K562 (cell line): ENCODE measurements around the gene NFIL3. TPM values are rescaled to one million over a fixed set of nuclear protein-coding genes. Genes with fewer than 3 reads are reported as not detected.
A peak's percentile ranks its signal among the peaks of the same experiment; 100 is the strongest.

ENCODE experiments used
- ATAC-seq: fragments of 200-7000 bp; cut with Tn5 transposase; 3 replicates; pipeline ENCODE4 v1.9.1; 2020; ENCODE audit warnings: moderate library complexity
- BruUV-seq: library from RNA; stranded (reverse); fragments of 400-500 nt; replicated peaks from 2 replicates; lab custom pipeline; 2021; lab: Mats Ljungman, UMichigan
- CTCF ChIA-PET: fragments of 300-600 bp; formaldehyde crosslinking; extraction: SDS; loops from one replicate; lab custom pipeline; 2021; ENCODE audit warnings: low intra/inter-chr PET ratio; lab: Yijun Ruan, JAX
- POLR2A ChIA-PET: fragments of 300-600, 350-650 bp; sonication (Branson Sonifier 250); formaldehyde crosslinking; extraction: SDS; loops from one replicate; lab custom pipeline; 2021; ENCODE audit warnings: antibody characterized with exemption, inconsistent platforms; lab: Yijun Ruan, JAX
- DNase-seq, 4 experiments: peaks; one replicate each; pipeline versions ENCODE4 v3.0.0 to v3.0.0-alpha.2; 2011 to 2018; ENCODE audit warnings: low spot score in 3 of 4, mixed read lengths in 3 of 4; ENCODE audit errors: extremely low read depth in 1 of 4
- FAIRE-seq: peaks from 2 replicates; lab custom pipeline; 2011; peaks lifted over from hg19 to GRCh38; lab: Jason Lieb, UNC
- H2AFZ ChIP-seq: 2 replicates; pipeline ENCODE4 v1.6.0; 2011; ENCODE audit warnings: low read depth, low read length, control low read depth, inconsistent platforms
- H3K27ac ChIP-seq: fragments of 200-600 bp; 3 replicates; pipeline ENCODE4 v1.8.0; 2011; ENCODE audit warnings: low read depth, mild to moderate bottlenecking, control low read depth, inconsistent platforms, low read length, moderate library complexity, mixed read lengths; ENCODE audit errors: extremely low read depth
- H3K27me3 ChIP-seq, 2 experiments: fragments of 300-600 bp in 1 of 2; 2 replicates in 1 of 2; 3 replicates in 1 of 2; pipeline versions ENCODE4 v1.6.0 to v1.8.0; 2011; ENCODE audit warnings: inconsistent platforms in 2 of 2, low read length in 2 of 2, mild to moderate bottlenecking in 1 of 2, mixed read lengths in 1 of 2, moderate library complexity in 1 of 2; ENCODE audit not compliant: control insufficient read depth in 2 of 2, insufficient read depth in 2 of 2
- H3K36me3 ChIP-seq: fragments of 300-600 bp; 3 replicates; pipeline ENCODE4 v1.8.0; 2011; ENCODE audit warnings: mild to moderate bottlenecking, low read length, inconsistent platforms; ENCODE audit not compliant: control insufficient read depth, insufficient read depth
- H3K4me1 ChIP-seq, 2 experiments: fragments of 200-600 bp in 1 of 2; replicated peaks in 1 of 2; 2 replicates in 1 of 2; 3 replicates in 1 of 2; pipeline versions ENCODE4 v1.5.1 to v1.8.0; 2011; ENCODE audit warnings: inconsistent platforms in 2 of 2, low read length in 2 of 2, mild to moderate bottlenecking in 1 of 2, mixed read lengths in 1 of 2, moderate library complexity in 1 of 2; ENCODE audit not compliant: control insufficient read depth in 2 of 2, insufficient read depth in 2 of 2
- H3K4me2 ChIP-seq: 2 replicates; pipeline ENCODE4 v1.6.1; 2011; ENCODE audit warnings: low read length, control low read depth, inconsistent platforms, mixed read lengths; ENCODE audit not compliant: insufficient read depth
- H3K4me3 ChIP-seq: fragments of 200-600 bp; sonication (generic), shearing (Covaris generic); 2 replicates; pipeline ENCODE4 v1.5.1; 2016; ENCODE audit warnings: control low read depth, inconsistent platforms
- H3K79me2 ChIP-seq: fragments of 200-600 bp; 3 replicates; pipeline ENCODE4 v1.8.0; 2011; ENCODE audit warnings: low read length, inconsistent platforms; ENCODE audit not compliant: control insufficient read depth, insufficient read depth
- H3K9ac ChIP-seq, 2 experiments: 2 replicates each; pipeline versions ENCODE4 v1.6.0 to v1.6.1; 2011; ENCODE audit warnings: low read depth in 2 of 2, low read length in 2 of 2, control low read depth in 1 of 2, inconsistent platforms in 1 of 2, mild to moderate bottlenecking in 1 of 2, mixed read lengths in 1 of 2; ENCODE audit not compliant: insufficient read depth in 1 of 2
- H3K9me1 ChIP-seq: one replicate; pipeline ENCODE4 v1.6.0; 2011; ENCODE audit warnings: inconsistent platforms, mild to moderate bottlenecking, low read length, moderate library complexity; ENCODE audit not compliant: control insufficient read depth, insufficient read depth
- H3K9me3 ChIP-seq: replicated peaks from 2 replicates; pipeline ENCODE4 v1.5.1; 2011; ENCODE audit warnings: low read depth, low read length, inconsistent platforms; ENCODE audit not compliant: control insufficient read depth, insufficient read depth
- H4K20me1 ChIP-seq: replicated peaks from 2 replicates; pipeline ENCODE4 v1.6.1; 2011; ENCODE audit warnings: low read length, inconsistent platforms, mixed read lengths; ENCODE audit not compliant: control insufficient read depth, insufficient read depth
- CTCF ChIP-seq, 3 experiments: IDR thresholded peaks in 2 of 3; conservative IDR thresholded peaks in 1 of 3; 2 replicates each; pipeline ENCODE4 v1.5.1; 2011 to 2012; ENCODE audit warnings: low read length in 3 of 3, mild to moderate bottlenecking in 3 of 3, control low read depth in 2 of 3, improper control_type of control experiment in 1 of 3, inconsistent platforms in 1 of 3, low read depth in 1 of 3, mixed read lengths in 1 of 3, moderate library complexity in 1 of 3; ENCODE audit not compliant: insufficient read depth in 2 of 3
- ELF1 ChIP-seq: fragments of 200-800 bp; sonication (Bioruptor generic); IDR thresholded peaks from 2 replicates; pipeline ENCODE4 v1.6.1; 2016; ENCODE audit warnings: missing genetic modification characterization, missing compliant biosample characterization
- HSF4 ChIP-seq: fragments of 250-450 bp; sonication (Bioruptor Pico); IDR thresholded peaks from 2 replicates; pipeline ENCODE4 v2.1.2; 2022; ENCODE audit warnings: mild to moderate bottlenecking, moderate library complexity, borderline replicate concordance
- MCM5 ChIP-seq: fragments of 450-650 bp; IDR thresholded peaks from 2 replicates; pipeline ENCODE4 v1.6.1; 2016; ENCODE audit warnings: low read depth
- POLR2B ChIP-seq: fragments of 450-650 bp; IDR thresholded peaks from 2 replicates; pipeline ENCODE4 v1.6.1; 2018; ENCODE audit warnings: low read depth; ENCODE audit not compliant: partially characterized antibody
- RBM25 ChIP-seq: fragments of 200-400 bp; formaldehyde crosslinking; IDR thresholded peaks from 2 replicates; pipeline ENCODE4 v1.6.1; 2018; ENCODE audit warnings: low read length, low read depth, moderate library complexity; ENCODE audit not compliant: severe bottlenecking
- TEAD1 ChIP-seq, 2 experiments: fragments of 450-650 bp in 1 of 2; sonication (generic) in 1 of 2; formaldehyde crosslinking; IDR thresholded peaks; 2 replicates each; pipeline versions ENCODE4 v1.4.0 to v1.8.0; 2020 to 2022; ENCODE audit warnings: mild to moderate bottlenecking in 2 of 2, missing genetic modification reagents in 1 of 2
- VEZF1 ChIP-seq: fragments of 200-800 bp; sonication (Bioruptor generic); IDR thresholded peaks from 2 replicates; pipeline ENCODE4 v1.6.1; 2017; ENCODE audit warnings: missing genetic modification characterization, missing compliant biosample characterization
- ZBTB8A ChIP-seq: fragments of 450-650 bp; IDR thresholded peaks from 2 replicates; pipeline ENCODE4 v1.6.1; 2018; ENCODE audit warnings: mild to moderate bottlenecking, moderate library complexity; ENCODE audit not compliant: partially characterized antibody
- ZNF121 ChIP-seq: sonication (generic); formaldehyde crosslinking; conservative IDR thresholded peaks from 2 replicates; pipeline ENCODE4 v1.8.0; 2022; ENCODE audit warnings: missing genetic modification reagents
- ZNF696 ChIP-seq: fragments of 250-450 bp; sonication (Bioruptor Pico); conservative IDR thresholded peaks from 2 replicates; pipeline ENCODE4 v1.4.0; 2020; ENCODE audit warnings: mild to moderate bottlenecking, moderate library complexity
- ZNF740 ChIP-seq, 3 experiments: fragments of 200-800 bp in 1 of 3; sonication (Bioruptor generic) in 1 of 3; sonication (generic) in 1 of 3; formaldehyde crosslinking in 1 of 3; IDR thresholded peaks; 2 replicates each; pipeline versions ENCODE4 v1.6.1 to v1.8.0; 2016 to 2022; ENCODE audit warnings: mild to moderate bottlenecking in 2 of 3, missing compliant biosample characterization in 2 of 3, missing genetic modification characterization in 2 of 3, missing genetic modification reagents in 1 of 3
- WGBS: fragments of 100-300 bp; shearing (Covaris generic); methylation state at CpG from one replicate; pipeline ENCODE4 v1.1.6; 2016; ENCODE audit warnings: low coverage, mixed read lengths; ENCODE audit not compliant: insufficient coverage; ENCODE audit errors: missing lambda C conversion rate; 5-methylcytosine and 5-hydroxymethylcytosine counted together
- in situ Hi-C: fragments of 300-500 bp; cut with MboI; formaldehyde crosslinking; loops from 4 replicates; pipeline ENCODE4 v1.15.0; 2018; ENCODE audit warnings: inconsistent platforms, mixed read lengths
- intact Hi-C: fragments of 100-400 bp; cut with micrococcal nuclease; formaldehyde crosslinking; loops from 2 replicates; pipeline ENCODE4 v1.14.2; 2022
- polyA plus RNA-seq, 8 experiments: library from polyadenylated mRNA; depleted of rRNA in 4 of 8; stranded (reverse) in 5 of 8; unstranded in 3 of 8; fragments of >200 nt; fragmentation: Nextera tagmentation in 2 of 8; fragmentation: Illumina TruSeq in 1 of 8; extraction: Ambion mirVana in 2 of 8; extraction: Trizol in 1 of 8; gene quantifications; 2 replicates each; pipeline versions ENCODE4 v1.2.1 to v1.2.3, GENCODE V29; 2011 to 2014; ENCODE audit warnings: inconsistent platforms in 1 of 8, missing spikeins in 1 of 8
- total RNA-seq, 7 experiments: library from RNA; depleted of rRNA in 6 of 7; stranded (reverse); fragments of >200 nt in 6 of 7; fragmentation: Illumina TruSeq in 2 of 7; extraction: Trizol in 2 of 7; gene quantifications; 2 replicates each; pipeline versions ENCODE4 v1.2.1 to v1.2.3, GENCODE V29; 2011 to 2021; ENCODE audit warnings: low replicate concordance in 1 of 7

Gene NFIL3
- total and polyA plus RNA-seq, 9 of the 15 experiments (the other 6 are each of a cell fraction or from before 2014, with no cell fraction given): 3.2 to 16.1 (median 9.3) TPM

GRCh38 chr9:91422758-91423711 is 597 bp downstream of the NFIL3 start:
- H3K9me3 ChIP-seq: no peaks in the 10 kb centered on the region
- H3K9ac ChIP-seq: peak overlapping the region; percentile 70 to 93
- peak overlapping the region; percentile 77 for H3K4me3 ChIP-seq
- peak overlapping the region; percentile 70; the same call in 2 of the 3 replicates for H3K27ac ChIP-seq
- H3K27me3 ChIP-seq: peaks cover 3 to 14% of the 10 kb centered on the region in 2 experiments; a peak in 3 of 5 replicates
- intact Hi-C loops (loop anchor here (5.0 to 10.0 kb wide), 4 partner anchors 81 to 258 kb away; no protein-coding TSS in a partner anchor), in situ Hi-C loops (loop anchor here (5.0 kb wide), 1 partner anchor 61 kb away; the partner anchor contains the start of gene AUH)
- H2AFZ ChIP-seq: peak overlapping the region; percentile 61
- ChIA-PET CTCF (no interaction called here), POLR2A (interaction anchor here (0.5 to 1.6 kb wide), 8 partner anchors 14 to 386 kb away, joined by 3 to 12 read pairs (median 3); partner anchors contain the start of gene AUH)
- peaks cover 19 to 36% of the 10 kb centered on the region in 2 experiments for H3K4me1 ChIP-seq
- WGBS: 1% methylated on average over 37 of the region's 76 CpGs
- peaks cover 10% of the 10 kb centered on the region; the same call in 1 of the 2 replicates for H4K20me1 ChIP-seq
- DNase-seq (peak in 3 of 4 experiments; percentile 18 to 74 (median 54)), ATAC-seq (peak; percentile 38), FAIRE-seq (peak; percentile 82)
- peak overlapping the region; percentile 95 for H3K4me2 ChIP-seq
- 0 out of 3 replicates have a peak, but pooled peaks cover 4% of the 10 kb centered on the region for H3K36me3 ChIP-seq
- peaks cover 52% of the 10 kb centered on the region for H3K79me2 ChIP-seq
- peaks cover 3% of the 10 kb centered on the region for H3K9me1 ChIP-seq
- TSS peak; percentile 60 for BruUV-seq
- TF ChIP-seq HSF4 (CRISPR knock-in tag): no peak
- peak; percentile 67 for TF ChIP-seq ZNF740 (CRISPR knock-in tag; IDR thresholded peaks at IDR 0.05)
- TF ChIP-seq ZNF740 (tag; IDR thresholded peaks at IDR 0.05): 0 out of 4 replicates have a peak, but pooled peaks of 1 of the 2 experiments have one; percentile 52
- TF ChIP-seq MCM5: no peak
- no peak for TF ChIP-seq RBM25
- TF ChIP-seq CTCF (IDR thresholded peaks at IDR 0.05 in 2 of 3, conservative IDR thresholded peaks at IDR 0.05 in 1 of 3; ENCODE audit: insufficient read depth in 2 of 3, low read depth in 1 of 3, low read length in 3 of 3): peak in 2 of 3 experiments; percentile 19 to 22; a peak in 1 of 6 replicates
- TF ChIP-seq ZBTB8A: no peak
- no peak for TF ChIP-seq ELF1 (tag)
- TF ChIP-seq VEZF1 (CRISPR knock-in tag): peak; percentile 90
- no peak for TF ChIP-seq ZNF696
- TF ChIP-seq TEAD1 (CRISPR knock-in tag; IDR thresholded peaks at IDR 0.05): 0 out of 4 replicates have a peak, but pooled peaks of 1 of the 2 experiments have one; percentile 47
- peak; percentile 15 for TF ChIP-seq POLR2B
- TF ChIP-seq ZNF121 (CRISPR knock-in tag): no peak
